ENCODE measurements around the gene EPB41L4A. TPM values are rescaled to one million over a fixed set of nuclear protein-coding genes. Genes with fewer than 3 reads are reported as not detected.
"Not testable (repeated sequence)": the region's sequence is repeated elsewhere in the genome, so short reads cannot be mapped to it uniquely, and the experiment has no call there.

The EPB41L4A gene
- total RNA-seq, 1 donor from 2014 or later = 48.5 TPM

- peak; percentile 53 for DNase-seq
Measured at GRCh38 chr5:112250551-112250950, 168.5 kb downstream of the EPB41L4A start.

GRCh38 chr5:112248623-112249022 lies 170.5 kb downstream of the EPB41L4A start:
- DNase-seq = no peak

- no peak for DNase-seq
Measured at GRCh38 chr5:112247960-112248359, 171.1 kb downstream of the EPB41L4A start.

- no peak for DNase-seq
Measured at GRCh38 chr5:112245656-112246055, 173.4 kb downstream of the EPB41L4A start.

- DNase-seq = no peak
Measured at GRCh38 chr5:112239996-112240395, 179.1 kb downstream of the EPB41L4A start.

- DNase-seq = no peak
Measured at GRCh38 chr5:112238473-112238872, 180.6 kb downstream of the EPB41L4A start.

- no peak for DNase-seq
Measured at GRCh38 chr5:112237456-112237855, 181.6 kb downstream of the EPB41L4A start.

GRCh38 chr5:112234000-112234399 lies 185.1 kb downstream of the EPB41L4A start:
- no peak for DNase-seq

- no peak for DNase-seq
Measured at GRCh38 chr5:112232667-112233066, 186.4 kb downstream of the EPB41L4A start.

- DNase-seq = no peak
Measured at GRCh38 chr5:112230606-112231005, 188.5 kb downstream of the EPB41L4A start.

- DNase-seq = peak; percentile 74
Measured at GRCh38 chr5:112228667-112229066, 190.4 kb downstream of the EPB41L4A start.

GRCh38 chr5:112227911-112228631 lies 191.0 kb downstream of the EPB41L4A start:
- DNase-seq = no peak

- no peak for DNase-seq
Measured at GRCh38 chr5:112226215-112226614, 192.9 kb downstream of the EPB41L4A start.

- not testable (repeated sequence) for DNase-seq
Measured at GRCh38 chr5:112222997-112223396, 196.1 kb downstream of the EPB41L4A start.

GRCh38 chr5:112221128-112221527 lies 197.9 kb downstream of the EPB41L4A start:
- DNase-seq = no peak

GRCh38 chr5:112219000-112219399 lies 200.1 kb downstream of the EPB41L4A start:
- DNase-seq = no peak

- DNase-seq = no peak
Measured at GRCh38 chr5:112217843-112218579, 201.1 kb downstream of the EPB41L4A start.

GRCh38 chr5:112216140-112216539 lies 202.9 kb downstream of the EPB41L4A start:
- no peak for DNase-seq

GRCh38 chr5:112210430-112211005 lies 208.6 kb downstream of the EPB41L4A start:
- DNase-seq = peak; percentile 81

GRCh38 chr5:112208699-112209615 lies 210.1 kb downstream of the EPB41L4A start:
- DNase-seq = no peak

GRCh38 chr5:112208195-112208594 lies 210.9 kb downstream of the EPB41L4A start:
- not testable (repeated sequence) for DNase-seq

- DNase-seq = no peak
Measured at GRCh38 chr5:112205846-112206245, 213.2 kb downstream of the EPB41L4A start.

GRCh38 chr5:112203229-112203628 lies 215.8 kb downstream of the EPB41L4A start:
- no peak for DNase-seq

All from dermis blood vessel endothelial cell (primary cell).